GM12875 (cell line): Measurements from ENCODE around the gene PEX7.
"Not testable (repeated sequence)": the region's sequence is repeated elsewhere in the genome, so short reads cannot be mapped to it uniquely, and the experiment has no call there.

Experiments used
- H3K4me3 ChIP-seq: one replicate; pipeline ENCODE4 v1.5.1; 2011; ENCODE audit warnings: low read depth, low read length, control low read depth
- CTCF ChIP-seq: IDR thresholded peaks from 2 replicates; pipeline ENCODE4 v1.5.1; 2011; ENCODE audit warnings: low read depth, mild to moderate bottlenecking, control low read depth, inconsistent platforms, low read length, moderate library complexity, borderline replicate concordance; ENCODE audit not compliant: insufficient read depth

PEX7 gene

DNA sequence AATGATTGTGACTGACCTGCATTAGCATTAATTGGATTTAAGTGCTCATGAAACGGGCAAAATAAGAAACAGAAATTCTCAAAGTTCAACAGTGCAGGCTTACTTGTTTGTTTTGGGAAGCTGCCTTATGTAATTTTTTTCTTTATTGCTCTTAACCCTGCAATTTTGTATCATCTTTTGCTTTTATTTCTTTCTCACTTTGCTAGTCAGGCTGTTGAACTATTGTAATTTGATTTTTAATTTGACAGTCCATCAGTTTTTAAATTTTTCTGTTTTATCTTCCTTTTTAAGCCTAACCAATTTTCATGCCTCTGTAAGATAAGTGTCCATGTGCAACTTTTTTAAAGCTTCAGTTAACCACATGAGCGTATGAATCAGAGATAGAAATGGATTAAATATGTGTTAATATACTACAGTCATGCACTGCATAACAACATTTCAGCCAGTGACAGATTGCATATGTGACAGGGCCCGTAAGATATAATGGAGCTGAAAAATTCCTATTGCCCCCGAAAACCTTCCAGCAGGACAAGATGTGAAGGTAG is 44.6 kb downstream of the PEX7 start:
- no peak overlapping the region for H3K4me3 ChIP-seq
- TF ChIP-seq CTCF: no peak

- no peak for TF ChIP-seq CTCF
These were observed 47.1 kb downstream of the PEX7 start for GRCh38 chr6:136869451-136869850.

GRCh38 chr6:136873748-136874147 is 51.4 kb downstream of the PEX7 start:
- no peak overlapping the region for H3K4me3 ChIP-seq
- no peak for TF ChIP-seq CTCF

More at GRCh38 chr6:136869451-136869850, 47.1 kb downstream of the PEX7 start:
- H3K4me3 ChIP-seq: no peak overlapping the region

- H3K4me3 ChIP-seq: not testable (repeated sequence)
These were observed 54.1 kb downstream of the PEX7 start for GRCh38 chr6:136876469-136876868.

DNA sequence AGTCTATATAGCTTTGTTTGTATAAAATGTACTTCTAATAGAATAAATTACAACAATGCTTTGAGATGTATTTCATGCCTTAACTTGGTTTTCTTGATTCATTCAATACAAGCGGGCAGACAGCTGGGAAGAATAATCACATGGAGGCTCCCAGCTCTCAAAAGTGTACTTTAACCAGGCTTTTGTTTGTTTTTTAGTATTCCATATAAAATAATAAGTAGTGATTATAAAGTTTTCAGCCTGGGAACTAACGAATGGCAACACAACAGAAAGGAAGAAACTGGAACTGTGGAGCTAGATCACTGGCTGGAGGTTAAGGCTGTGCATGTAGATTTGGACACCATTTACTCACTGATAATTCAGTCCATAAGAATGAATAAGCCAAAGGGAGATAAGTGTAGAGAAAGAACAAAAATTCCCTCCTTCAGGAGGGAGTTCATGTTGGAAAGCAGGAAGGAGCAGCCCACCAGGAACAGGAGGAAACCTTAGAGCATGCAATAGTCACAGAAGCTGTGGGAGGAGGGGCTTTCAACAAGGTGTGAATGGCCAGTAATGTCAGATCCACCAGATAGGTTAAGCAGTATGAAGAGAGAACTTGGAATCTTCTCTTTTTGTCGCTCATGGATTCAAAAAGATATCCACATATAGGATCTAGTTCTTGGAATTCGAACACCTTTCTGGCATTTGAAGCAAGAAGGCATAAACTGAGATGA is 58.5 kb downstream of the PEX7 start:
- H3K4me3 ChIP-seq: no peak overlapping the region
- no peak for TF ChIP-seq CTCF

- no peak overlapping the region for H3K4me3 ChIP-seq
- no peak for TF ChIP-seq CTCF
These were observed 63.7 kb downstream of the PEX7 start for GRCh38 chr6:136886091-136886490.

- TF ChIP-seq CTCF: no peak
- no peak overlapping the region for H3K4me3 ChIP-seq
These were observed 65.6 kb downstream of the PEX7 start for GRCh38 chr6:136887953-136888352.
